GM13977 (cell line): ENCODE data around the gene CIBAR2.
"Not testable (repeated sequence)": the region's sequence is repeated elsewhere in the genome, so short reads cannot be mapped to it uniquely, and the experiment has no call there.

Source experiments
- DNase-seq: peaks from one replicate; pipeline ENCODE4 v3.0.0; 2012; ENCODE audit warnings: low spot score
- in situ Hi-C: fragments of 300-500 bp; cut with MboI; formaldehyde crosslinking; loops from one replicate; pipeline ENCODE4 v1.12.0; 2022; ENCODE audit warnings: low sequenced_read_pairs, low pct_unique_long_range_greater_than_20kb, mixed read lengths, inconsistent platforms; ENCODE audit not compliant: unreplicated experiment
- TF ChIP-seq, protein P1 (sequence below): IDR thresholded peaks from 2 replicates; pipeline ENCODE4 v1.5.1; 2012; ENCODE audit warnings: mild to moderate bottlenecking, control low read depth; ENCODE audit not compliant: insufficient read depth; ENCODE audit errors: extremely low read depth, missing control alignments

CIBAR2 gene

DNA sequence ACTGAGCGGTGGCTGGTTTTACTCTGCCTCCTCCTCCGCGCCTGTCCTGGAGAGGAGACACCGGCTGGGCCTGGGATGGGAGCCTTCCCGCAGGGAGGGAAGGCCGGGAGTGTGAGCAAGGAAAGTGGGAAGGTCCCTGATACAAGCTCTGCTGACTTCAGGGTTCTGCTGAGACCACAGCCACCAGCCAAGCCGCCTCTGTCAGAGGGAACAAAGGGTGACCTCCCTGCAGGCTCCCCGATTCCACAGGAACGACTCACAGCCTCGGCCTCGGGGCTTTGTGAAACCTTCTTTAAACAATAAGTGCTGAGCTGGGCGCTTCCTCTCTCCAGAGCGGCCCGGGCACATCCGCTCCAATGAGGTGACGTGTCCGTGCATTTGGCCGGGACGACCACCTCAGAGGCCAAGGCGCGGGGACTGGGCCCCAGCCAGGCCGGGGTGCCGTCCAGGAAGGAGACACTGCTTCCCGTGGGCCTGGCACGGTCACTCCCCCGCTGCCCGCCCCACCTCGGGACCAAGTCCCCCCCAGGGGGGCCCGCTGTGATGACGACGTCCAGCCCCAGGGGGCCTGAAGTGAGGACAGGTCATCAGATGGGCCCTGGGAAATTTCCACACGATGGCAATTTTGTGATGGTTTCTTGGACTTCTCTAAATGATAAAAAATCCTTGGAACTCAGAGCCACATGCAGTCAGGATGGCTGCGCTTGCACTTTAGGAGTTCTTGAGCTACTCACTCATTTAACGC, 11.8 kb upstream of the CIBAR2 start:
- TF ChIP-seq, protein P1, sequence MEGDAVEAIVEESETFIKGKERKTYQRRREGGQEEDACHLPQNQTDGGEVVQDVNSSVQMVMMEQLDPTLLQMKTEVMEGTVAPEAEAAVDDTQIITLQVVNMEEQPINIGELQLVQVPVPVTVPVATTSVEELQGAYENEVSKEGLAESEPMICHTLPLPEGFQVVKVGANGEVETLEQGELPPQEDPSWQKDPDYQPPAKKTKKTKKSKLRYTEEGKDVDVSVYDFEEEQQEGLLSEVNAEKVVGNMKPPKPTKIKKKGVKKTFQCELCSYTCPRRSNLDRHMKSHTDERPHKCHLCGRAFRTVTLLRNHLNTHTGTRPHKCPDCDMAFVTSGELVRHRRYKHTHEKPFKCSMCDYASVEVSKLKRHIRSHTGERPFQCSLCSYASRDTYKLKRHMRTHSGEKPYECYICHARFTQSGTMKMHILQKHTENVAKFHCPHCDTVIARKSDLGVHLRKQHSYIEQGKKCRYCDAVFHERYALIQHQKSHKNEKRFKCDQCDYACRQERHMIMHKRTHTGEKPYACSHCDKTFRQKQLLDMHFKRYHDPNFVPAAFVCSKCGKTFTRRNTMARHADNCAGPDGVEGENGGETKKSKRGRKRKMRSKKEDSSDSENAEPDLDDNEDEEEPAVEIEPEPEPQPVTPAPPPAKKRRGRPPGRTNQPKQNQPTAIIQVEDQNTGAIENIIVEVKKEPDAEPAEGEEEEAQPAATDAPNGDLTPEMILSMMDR = no peak
- no peak for DNase-seq
- in situ Hi-C loops = no loop called here

DNA sequence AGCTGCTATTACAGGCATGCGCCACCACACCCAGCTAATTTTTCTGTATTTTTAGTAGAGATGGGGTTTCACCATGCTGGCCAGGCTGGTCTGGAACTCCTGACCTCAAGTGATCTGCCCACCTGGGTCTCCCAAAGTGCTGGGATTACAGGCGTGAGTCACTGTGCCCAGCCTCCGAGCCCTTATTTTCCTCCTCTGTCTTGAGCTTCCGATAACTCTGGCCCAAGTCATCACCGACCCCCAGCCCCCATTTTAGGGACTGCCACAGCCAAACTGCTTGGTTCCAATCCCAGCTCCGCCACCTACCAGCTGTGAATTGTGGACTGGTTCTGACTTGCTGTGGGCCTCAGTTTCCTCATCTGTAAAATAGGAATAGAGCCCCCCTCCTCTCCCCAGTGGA, 11.2 kb upstream of the CIBAR2 start:
- in situ Hi-C loops, DNase-seq: not testable (repeated sequence)

DNA sequence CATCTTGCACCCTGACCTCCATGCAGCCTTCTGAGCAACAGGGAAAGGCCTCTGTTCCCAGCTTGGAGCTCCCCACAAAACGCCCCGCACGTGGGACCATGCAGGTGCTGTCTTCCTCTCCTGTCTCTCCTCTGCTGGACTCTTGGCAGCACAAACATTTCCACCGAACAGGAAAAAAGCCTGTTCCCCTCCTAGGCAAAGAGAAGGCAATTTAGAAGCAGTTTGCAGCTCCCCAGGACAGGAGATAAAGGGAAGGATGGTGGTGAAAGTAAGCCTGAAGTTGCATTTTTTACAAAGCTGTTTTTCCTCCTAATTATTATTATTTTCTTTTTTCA, 7.7 kb upstream of the CIBAR2 start:
- no peak for DNase-seq
- TF ChIP-seq, protein P1 = no peak
- in situ Hi-C loops = no loop called here

DNA sequence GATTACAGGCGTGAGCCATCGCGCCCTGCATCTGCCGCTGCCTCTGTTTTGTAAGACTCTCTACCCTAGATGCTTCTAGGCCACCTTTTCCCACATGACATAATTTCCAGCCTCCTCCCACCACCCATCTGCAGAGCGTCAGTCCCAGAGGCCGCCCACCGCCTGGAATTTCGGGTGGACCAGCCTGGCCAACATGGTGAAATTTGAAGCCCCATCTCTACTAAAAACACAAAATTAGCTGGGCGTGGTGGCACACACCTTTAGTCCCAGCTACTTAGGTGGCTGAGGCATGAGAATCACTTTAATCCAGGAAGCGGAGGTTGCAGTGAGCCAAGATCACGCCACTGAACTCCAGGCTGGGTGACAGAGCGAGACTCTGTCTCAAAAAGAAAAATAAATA, 5.1 kb upstream of the CIBAR2 start:
- in situ Hi-C loops = no loop called here
- TF ChIP-seq, protein P1 = no peak

DNA sequence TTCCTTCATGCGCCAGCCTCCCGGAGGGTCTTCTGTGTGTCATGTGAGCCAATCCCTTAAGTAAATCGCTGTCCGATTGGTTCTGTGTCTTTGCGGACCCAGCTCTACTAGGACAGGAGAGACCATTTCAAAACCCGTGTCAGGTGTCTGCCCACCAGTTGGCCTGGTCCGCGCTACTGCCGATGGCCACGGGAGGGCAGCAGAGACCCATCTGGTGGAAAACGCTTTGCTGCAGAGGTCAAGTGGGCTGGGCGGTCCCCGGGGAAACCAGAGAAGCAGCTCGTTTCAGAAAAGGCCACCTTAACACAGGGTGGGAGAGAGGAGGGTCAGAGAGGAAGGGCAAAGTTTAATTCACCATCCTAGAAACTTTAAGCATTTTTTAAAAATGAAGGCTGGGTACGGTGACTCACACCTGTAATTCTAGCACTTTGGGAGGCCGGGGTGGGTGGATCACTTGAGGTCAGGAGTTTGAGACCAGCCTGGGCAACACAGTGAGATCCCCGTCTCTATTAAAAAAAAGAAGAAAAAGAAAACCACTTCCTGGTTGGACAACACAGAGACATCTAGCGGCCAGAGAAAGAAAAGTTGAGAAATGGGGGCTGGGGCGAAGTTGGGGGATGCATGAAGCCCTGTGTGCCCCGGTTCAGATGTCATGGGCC, 2.8 kb upstream of the CIBAR2 start:
- TF ChIP-seq, protein P1 = peak; percentile 99
- peak; percentile 95 for DNase-seq

More for the DNA sequence above, 5.1 kb upstream of the CIBAR2 start:
- no peak for DNase-seq

DNA sequence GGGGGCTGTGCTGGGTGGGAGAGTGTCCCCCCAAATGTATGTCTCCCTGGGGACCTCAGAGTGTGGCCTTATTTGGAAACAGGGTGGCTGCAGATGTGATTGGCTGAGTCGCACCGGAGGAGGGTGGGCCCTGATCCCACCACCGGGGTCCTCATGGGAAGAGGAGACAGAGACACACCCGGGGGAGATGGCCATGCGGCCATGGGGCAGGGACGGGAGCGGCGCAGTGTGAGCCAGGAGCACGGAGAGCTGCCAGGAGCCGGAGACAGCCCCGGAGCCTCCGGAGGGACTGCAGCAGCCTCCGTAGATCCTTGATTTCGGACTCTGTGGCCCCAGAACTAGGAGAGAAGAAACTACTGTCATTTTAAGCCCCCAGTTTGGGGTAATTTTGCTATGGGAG, 1.6 kb upstream of the CIBAR2 start:
- in situ Hi-C loops = no loop called here
- TF ChIP-seq, protein P1 = no peak
- no peak for DNase-seq

More for the DNA sequence above, 2.8 kb upstream of the CIBAR2 start:
- in situ Hi-C loops = no loop called here

DNA sequence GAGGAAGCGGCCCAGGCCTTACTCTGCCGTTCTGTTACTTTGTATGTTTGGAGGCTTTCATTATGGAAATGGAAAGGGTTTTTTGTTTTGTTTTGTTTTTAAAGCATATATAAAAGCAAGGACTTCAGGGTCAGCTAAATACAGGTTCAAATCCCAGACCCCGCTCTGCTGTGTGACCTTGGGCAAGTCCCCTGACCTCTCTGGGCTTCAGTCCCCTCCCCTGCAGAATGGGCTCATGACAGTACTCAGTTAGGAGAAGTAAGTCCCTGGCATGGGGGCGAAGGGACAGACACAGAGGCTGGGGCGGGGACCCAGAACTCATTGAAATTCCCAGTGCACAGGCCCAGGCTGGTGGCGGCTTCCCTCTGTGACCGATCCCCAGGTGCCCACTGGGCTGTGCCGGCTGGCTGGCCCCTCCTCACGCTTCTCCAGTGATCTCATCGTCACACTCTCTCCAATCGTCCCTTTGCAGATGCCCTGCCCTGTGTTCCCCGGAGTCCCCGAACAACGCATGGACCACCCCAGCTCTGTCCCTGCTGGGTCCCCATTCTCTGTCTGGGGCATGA, 979 bp upstream of the CIBAR2 start:
- in situ Hi-C loops = no loop called here
- TF ChIP-seq, protein P1 = no peak
- DNase-seq = no peak
